NCI-H2227 treated with DMSO at 0.1 percent for 48 hours (cell line): ENCODE data around the gene FJX1.
"Not testable (repeated sequence)": the region's sequence is repeated elsewhere in the genome, so short reads cannot be mapped to it uniquely, and the experiment has no call there.

ENCODE experiments used
- DNase-seq: peaks from one replicate; lab custom pipeline; 2025; lab: John Stamatoyannopoulos, UW

FJX1 gene

GRCh38 chr11:35668350-35668749 lies 50.1 kb downstream of the FJX1 start:
- DNase-seq = not testable (repeated sequence)
